ENCODE results near the gene BTBD18. TPM values are rescaled to one million over a fixed set of nuclear protein-coding genes. Genes with fewer than 3 reads are reported as not detected.
A peak's percentile ranks its signal among the peaks of the same experiment; 100 is the strongest.

BTBD18 gene
- polyA plus RNA-seq, 1 donor (not counting 4 experiments of a cell fraction or from before 2014, with no cell fraction given): not detected

GRCh38 chr11:57764021-57764420 is 12.4 kb upstream of the BTBD18 start:
- Histone ChIP-seq H3K79me2 (ENCODE audit: control insufficient read depth, insufficient read depth, low read length) (peaks cover 71% of the 10 kb centered on the region), H4K20me1 (ENCODE audit: control insufficient read depth, extremely low read depth, insufficient read depth, low read length) (peaks cover 25% of the 10 kb centered on the region), H3K4me1 (ENCODE audit: control insufficient read depth, extremely low read depth, insufficient read depth, low read length) (peaks cover 29% of the 10 kb centered on the region), H3K36me3 (ENCODE audit: control insufficient read depth in 2 of 2, extremely low read depth in 1 of 2, insufficient read depth in 2 of 2, low read length in 2 of 2) (peaks cover 0 to 3% of the 10 kb centered on the region in 2 experiments), H3K27ac (ENCODE audit: control insufficient read depth, insufficient read depth, low read length) (peak overlapping the region; percentile 100), H3K9me1 (ENCODE audit: control insufficient read depth, extremely low read depth, insufficient read depth, low read length) (no peaks in the 10 kb centered on the region), H3K9ac (ENCODE audit: control insufficient read depth, extremely low read depth, insufficient read depth, low read length) (peak overlapping the region; percentile 99), H3K4me3 (ENCODE audit: control insufficient read depth in 2 of 3, extremely low read depth in 1 of 3, insufficient read depth in 2 of 3, low read depth in 1 of 3, low read length in 3 of 3) (peak overlapping the region; percentile 63 to 100 (median 99)), H3K9me3 (ENCODE audit: control insufficient read depth, low read depth, low read length) (no peaks in the 10 kb centered on the region), H3K4me2 (ENCODE audit: control insufficient read depth, extremely low read depth, insufficient read depth, low read depth, low read length) (peak overlapping the region; percentile 74), H3K27me3 (ENCODE audit: control insufficient read depth, extremely low read depth, insufficient read depth, low read length) (no peaks in the 10 kb centered on the region), H2AFZ (ENCODE audit: control insufficient read depth, low read length) (no peak overlapping the region)
- dilution Hi-C loops (cut with MboI; ENCODE audit: extremely low pct_ligation_motif_present, low sequenced_read_pairs): no loop called here
- TF ChIP-seq CTCF (optimal IDR thresholded peaks at IDR 0.05 in 1 of 3, IDR thresholded peaks at IDR 0.05 in 1 of 3, conservative IDR thresholded peaks at IDR 0.05 in 1 of 3; ENCODE audit: extremely low read depth in 1 of 3, insufficient read depth in 2 of 3, low read length in 3 of 3) (no peak), EZH2 (IDR thresholded peaks at IDR 0.05; ENCODE audit: low read length) (no peak)
- no peak for DNase-seq (ENCODE audit: low read depth, low spot score)
- no peak for FAIRE-seq

GRCh38 chr11:57763568-57763967 is 11.9 kb upstream of the BTBD18 start:
- Histone ChIP-seq H4K20me1 (ENCODE audit: control insufficient read depth, extremely low read depth, insufficient read depth, low read length) (peaks cover 25% of the 10 kb centered on the region), H3K9ac (ENCODE audit: control insufficient read depth, extremely low read depth, insufficient read depth, low read length) (peak overlapping the region; percentile 99), H3K36me3 (ENCODE audit: control insufficient read depth in 2 of 2, extremely low read depth in 1 of 2, insufficient read depth in 2 of 2, low read length in 2 of 2) (peaks cover 0 to 2% of the 10 kb centered on the region in 2 experiments), H3K4me3 (ENCODE audit: control insufficient read depth in 2 of 3, extremely low read depth in 1 of 3, insufficient read depth in 2 of 3, low read depth in 1 of 3, low read length in 3 of 3) (peak overlapping the region; percentile 63 to 100 (median 99)), H3K27me3 (ENCODE audit: control insufficient read depth, extremely low read depth, insufficient read depth, low read length) (no peaks in the 10 kb centered on the region), H3K9me1 (ENCODE audit: control insufficient read depth, extremely low read depth, insufficient read depth, low read length) (no peaks in the 10 kb centered on the region), H2AFZ (ENCODE audit: control insufficient read depth, low read length) (no peak overlapping the region), H3K4me1 (ENCODE audit: control insufficient read depth, extremely low read depth, insufficient read depth, low read length) (peaks cover 29% of the 10 kb centered on the region), H3K79me2 (ENCODE audit: control insufficient read depth, insufficient read depth, low read length) (peaks cover 66% of the 10 kb centered on the region), H3K9me3 (ENCODE audit: control insufficient read depth, low read depth, low read length) (no peaks in the 10 kb centered on the region), H3K4me2 (ENCODE audit: control insufficient read depth, extremely low read depth, insufficient read depth, low read depth, low read length) (peak overlapping the region; percentile 74), H3K27ac (ENCODE audit: control insufficient read depth, insufficient read depth, low read length) (peak overlapping the region; percentile 100)
- DNase-seq (ENCODE audit: low read depth, low spot score) (no peak), FAIRE-seq (no peak)
- dilution Hi-C loops (cut with MboI; ENCODE audit: extremely low pct_ligation_motif_present, low sequenced_read_pairs): no loop called here
- no peak for TF ChIP-seq EZH2 (IDR thresholded peaks at IDR 0.05; ENCODE audit: low read length)
- TF ChIP-seq CTCF (optimal IDR thresholded peaks at IDR 0.05 in 1 of 3, IDR thresholded peaks at IDR 0.05 in 1 of 3, conservative IDR thresholded peaks at IDR 0.05 in 1 of 3; ENCODE audit: extremely low read depth in 1 of 3, insufficient read depth in 2 of 3, low read length in 3 of 3): peak; percentile 20 to 46 (median 30)

Data from keratinocyte (primary cell).